Measurements from ENCODE around the gene PROB1. TPM values are rescaled to one million over a fixed set of nuclear protein-coding genes. Genes with fewer than 3 reads are reported as not detected.

Gene PROB1
- total and polyA plus RNA-seq, 9 of the 15 experiments (the other 6 are each of a cell fraction or from before 2014, with no cell fraction given), result 0.01 to 1.8 (median 0.47) TPM

DNA sequence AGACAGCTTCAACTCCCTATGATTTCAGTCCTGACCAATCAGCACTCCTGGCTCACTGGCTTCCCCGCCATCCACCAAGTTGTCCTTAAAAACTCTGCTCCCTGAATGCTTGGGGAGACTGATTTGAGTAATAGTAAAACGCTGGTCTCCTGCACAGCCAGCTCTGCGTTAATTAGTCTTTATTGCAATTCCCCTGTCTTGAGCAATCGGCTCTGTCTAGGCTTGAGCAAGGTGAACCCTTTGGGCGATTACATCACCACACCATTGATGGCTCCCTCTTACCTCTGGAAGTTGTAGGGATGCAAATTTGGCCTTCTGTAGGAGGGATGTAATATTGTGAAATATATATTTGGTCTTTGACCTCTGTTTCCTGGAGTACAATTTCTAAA, 8.9 kb downstream of the PROB1 start:
- in situ Hi-C loops (cut with MboI), result no loop called here
- no peak for FAIRE-seq
- no peak overlapping the region for H3K4me2 ChIP-seq (ENCODE audit: insufficient read depth, low read length)
- BruUV-seq (replicated peaks), result no TSS peak
- no peak for TF ChIP-seq CEBPG (CRISPR knock-in tag; IDR thresholded peaks at IDR 0.05)
- TF ChIP-seq CEBPG (tag; conservative IDR thresholded peaks at IDR 0.05 in 1 of 2, IDR thresholded peaks at IDR 0.05 in 1 of 2), result peak; percentile 54; a peak in 3 of 4 replicates
- TF ChIP-seq, protein P1, sequence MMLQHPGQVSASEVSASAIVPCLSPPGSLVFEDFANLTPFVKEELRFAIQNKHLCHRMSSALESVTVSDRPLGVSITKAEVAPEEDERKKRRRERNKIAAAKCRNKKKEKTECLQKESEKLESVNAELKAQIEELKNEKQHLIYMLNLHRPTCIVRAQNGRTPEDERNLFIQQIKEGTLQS (IDR thresholded peaks at IDR 0.05), result 0 out of 2 replicates have a peak, but pooled peaks have one; percentile 32
- TF ChIP-seq, protein P1 (CRISPR knock-in tag; conservative IDR thresholded peaks at IDR 0.05), result no peak
- peak; percentile 86 for TF ChIP-seq CEBPB (tag; IDR thresholded peaks at IDR 0.05)
- no peak for TF ChIP-seq CTBP1 (IDR thresholded peaks at IDR 0.05; ENCODE audit: borderline replicate concordance)
- no peak for TF ChIP-seq MTA3 (IDR thresholded peaks at IDR 0.05; ENCODE audit: borderline replicate concordance)
- no peak for DNase-seq (ENCODE audit: extremely low read depth in 1 of 4, low spot score in 3 of 4)
- H3K27ac ChIP-seq (ENCODE audit: extremely low read depth, low read depth, low read length), result no peak overlapping the region
- H3K36me3 ChIP-seq (ENCODE audit: control insufficient read depth, insufficient read depth, low read length), result no peaks in the 10 kb centered on the region
- H3K27me3 ChIP-seq (ENCODE audit: control insufficient read depth in 2 of 2, insufficient read depth in 2 of 2, low read length in 2 of 2), result no peaks in the 10 kb centered on the region
- no peaks in the 10 kb centered on the region for H3K79me2 ChIP-seq (ENCODE audit: control insufficient read depth, insufficient read depth, low read length)
- peaks cover 26 to 55% of the 10 kb centered on the region in 2 experiments; a peak in 4 of 5 replicates for H3K4me1 ChIP-seq (replicated peaks in 1 of 2; ENCODE audit: control insufficient read depth in 2 of 2, insufficient read depth in 2 of 2, low read length in 2 of 2)
- ChIA-PET CTCF (ENCODE audit: low intra/inter-chr PET ratio) (interaction anchor here (0.6 kb wide), 2 partner anchors 127 to 583 kb away, joined by 3 to 4 read pairs; no protein-coding TSS in a partner anchor), POLR2A (interaction anchor here (0.5 to 1.6 kb wide), 5 partner anchors 11 to 264 kb away, joined by 3 to 5 read pairs (median 3); no protein-coding TSS in a partner anchor)
- H3K9ac ChIP-seq (ENCODE audit: insufficient read depth in 1 of 2, low read depth in 2 of 2, low read length in 2 of 2), result no peak overlapping the region
- intact Hi-C loops (cut with micrococcal nuclease), result no loop called here
- no peak overlapping the region for H3K4me3 ChIP-seq
- 57% methylated on average over 5 of the region's 5 CpGs for WGBS (ENCODE audit: insufficient coverage, low coverage, missing lambda C conversion rate)
- H3K9me3 ChIP-seq (replicated peaks; ENCODE audit: control insufficient read depth, insufficient read depth, low read depth, low read length), result no peaks in the 10 kb centered on the region; the same call in 1 of the 2 replicates
- H2AFZ ChIP-seq (ENCODE audit: low read depth, low read length), result peak overlapping the region; percentile 78; the same call in 1 of the 2 replicates
- ATAC-seq, result no peak
- H3K9me1 ChIP-seq (ENCODE audit: control insufficient read depth, insufficient read depth, low read length), result no peaks in the 10 kb centered on the region
- H4K20me1 ChIP-seq (replicated peaks; ENCODE audit: control insufficient read depth, insufficient read depth, low read length), result no peaks in the 10 kb centered on the region
